ENCODE measurements around the gene LSAMP. TPM values are rescaled to one million over a fixed set of nuclear protein-coding genes. Genes with fewer than 3 reads are reported as not detected.

The LSAMP gene
- total RNA-seq, 1 experiment from 2014 or later: 5.7 TPM

- TF ChIP-seq JAZF1 (CRISPR knock-in tag; IDR thresholded peaks at IDR 0.05) (no peak), AFF4 (CRISPR knock-in tag; IDR thresholded peaks at IDR 0.05; ENCODE audit: borderline replicate concordance) (no peak), ZNF121 (CRISPR knock-in tag; IDR thresholded peaks at IDR 0.05) (no peak), TCF7 (CRISPR knock-in tag; IDR thresholded peaks at IDR 0.05; ENCODE audit: low read depth) (no peak), USF1 (CRISPR knock-in tag; IDR thresholded peaks at IDR 0.05) (no peak), ARID4B (CRISPR knock-in tag; IDR thresholded peaks at IDR 0.05; ENCODE audit: borderline replicate concordance) (no peak)
Observed at GRCh38 chr3:116367761-116368395, 77.4 kb downstream of the LSAMP start (continued).

- Mint-ChIP-seq H3K4me3 (no peak overlapping the region), H3K9me3 (peaks cover 11% of the 10 kb centered on the region), H3K4me1 (peaks cover 14% of the 10 kb centered on the region; the same call in 1 of the 2 replicates), H3K27ac (no peak overlapping the region), H3K36me3 (peaks cover 8% of the 10 kb centered on the region), H3K27me3 (ENCODE audit: low read depth) (no peaks in the 10 kb centered on the region)
- POLR2A ChIA-PET: no interaction called here
- CTCF ChIA-PET: no interaction called here
- ATAC-seq (no peak), DNase-seq (ENCODE audit: low spot score) (no peak)
- TF ChIP-seq USF2 (CRISPR knock-in tag; IDR thresholded peaks at IDR 0.05) (no peak), E2F1 (CRISPR knock-in tag; IDR thresholded peaks at IDR 0.05) (no peak), ZNF416 (CRISPR knock-in tag; IDR thresholded peaks at IDR 0.05) (no peak), PRRX2 (CRISPR knock-in tag; IDR thresholded peaks at IDR 0.05) (no peak), NFATC4 (CRISPR knock-in tag; IDR thresholded peaks at IDR 0.05) (no peak), MLX (CRISPR knock-in tag; IDR thresholded peaks at IDR 0.05) (no peak), ZNF425 (CRISPR knock-in tag; conservative IDR thresholded peaks at IDR 0.05) (no peak), FOXP1 (CRISPR knock-in tag; IDR thresholded peaks at IDR 0.05; ENCODE audit: borderline replicate concordance) (no peak)
Observed at GRCh38 chr3:116356056-116356455, 89.2 kb downstream of the LSAMP start.
